NOMO-1 treated with DMSO at 0.1 percent for 48 hours (cell line): ENCODE results near the gene TMEM170A.
"Not testable (repeated sequence)": the region's sequence is repeated elsewhere in the genome, so short reads cannot be mapped to it uniquely, and the experiment has no call there.

ENCODE experiments used
- DNase-seq: peaks from one replicate; lab custom pipeline; 2025; ENCODE audit not compliant: unreplicated experiment; lab: John Stamatoyannopoulos, UW

Gene TMEM170A

GRCh38 chr16:75456486-75456885 lies 8.0 kb downstream of the TMEM170A start:
- not testable (repeated sequence) for DNase-seq

- no peak for DNase-seq
Measured at GRCh38 chr16:75455677-75456076, 8.8 kb downstream of the TMEM170A start.

DNA sequence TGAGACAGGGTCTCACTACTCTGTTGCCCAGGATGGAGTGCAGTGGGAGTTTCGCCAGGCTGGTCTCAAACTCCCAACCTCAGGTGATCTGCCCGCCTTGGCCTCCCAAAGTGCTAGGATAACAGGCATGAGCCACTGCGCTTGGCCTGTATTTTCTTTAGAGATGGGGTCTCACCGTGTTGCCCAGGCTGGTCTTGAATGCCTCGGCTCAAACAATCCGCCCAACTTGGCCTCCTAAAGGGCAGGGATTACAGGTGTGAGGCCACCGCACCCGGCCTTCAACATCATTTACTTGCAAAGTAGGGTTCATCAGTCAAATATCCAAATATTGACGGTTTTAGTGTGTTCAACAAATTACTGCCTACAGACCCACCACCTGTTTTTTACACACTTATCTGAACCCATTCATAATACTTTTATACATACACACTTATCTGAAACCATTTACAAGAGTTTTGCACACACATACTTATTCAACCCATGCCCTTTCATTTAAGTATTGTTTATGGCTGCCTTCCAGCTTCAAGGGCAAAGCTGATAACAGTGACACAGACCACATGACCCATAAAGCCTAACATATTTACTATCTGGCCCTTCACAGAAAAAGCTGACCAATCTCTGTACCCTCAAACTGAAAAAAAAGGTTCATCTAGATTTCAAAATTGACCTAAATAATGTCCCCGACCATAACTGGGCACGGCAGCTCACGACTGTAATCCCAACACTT lies 11.9 kb downstream of the TMEM170A start:
- DNase-seq = no peak

DNA sequence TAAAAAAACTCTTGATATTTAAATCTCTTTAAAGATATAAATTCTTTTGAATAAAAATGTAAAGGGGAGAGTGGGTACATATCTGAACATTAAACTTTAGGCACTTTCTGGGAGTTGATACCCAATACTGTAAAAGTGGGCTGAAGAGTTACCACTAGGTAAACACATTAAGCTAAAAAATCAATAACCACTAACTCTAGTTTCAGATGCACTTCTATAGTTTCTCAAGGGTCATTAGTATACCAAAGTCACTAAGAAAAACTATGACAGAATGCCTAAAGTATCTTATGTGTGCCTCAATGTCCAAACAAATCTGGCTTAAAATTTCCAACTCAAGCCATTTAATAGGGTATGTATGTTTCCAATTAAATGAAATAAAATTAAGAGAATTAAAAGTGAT lies 18.1 kb downstream of the TMEM170A start:
- no peak for DNase-seq

- DNase-seq = no peak
Measured at GRCh38 chr16:75445298-75445697, 19.2 kb downstream of the TMEM170A start.

- DNase-seq = no peak
Measured at GRCh38 chr16:75443298-75443697, 21.2 kb downstream of the TMEM170A start.

DNA sequence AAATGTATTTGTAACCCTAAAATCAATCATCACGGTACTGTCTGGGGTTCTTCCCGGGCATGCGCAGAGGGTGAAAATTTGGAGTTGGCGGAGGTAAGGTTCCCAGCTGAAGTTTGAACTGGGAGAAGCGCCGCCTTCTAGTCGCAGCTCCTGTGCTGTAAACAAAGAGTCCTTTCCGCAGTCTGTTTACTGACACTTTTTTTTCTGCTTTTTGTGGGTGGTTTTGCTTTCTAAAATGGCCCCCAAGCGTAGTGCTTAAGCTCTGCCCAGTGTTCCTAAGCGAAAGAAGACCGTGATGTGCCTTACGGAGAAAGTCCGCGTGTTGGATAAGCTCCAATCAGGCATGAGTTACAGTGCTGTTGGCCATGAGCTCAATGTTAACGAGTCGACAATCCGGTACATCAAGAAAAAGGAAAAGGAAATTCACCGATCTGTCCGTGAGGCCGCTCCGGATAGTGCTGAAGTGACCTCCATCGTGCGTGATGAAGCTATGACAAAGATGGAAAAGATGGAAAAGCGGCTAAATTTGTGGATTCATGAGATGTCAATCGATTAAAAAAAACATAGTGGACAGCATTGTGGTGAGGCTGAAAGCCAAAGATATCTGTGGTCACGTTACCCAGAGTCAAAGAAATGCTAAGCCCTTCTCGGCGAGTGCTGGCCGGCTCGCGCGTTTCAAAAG lies 30.6 kb downstream of the TMEM170A start:
- peak; percentile 79 for DNase-seq

- DNase-seq = peak; percentile 95
Measured at GRCh38 chr16:75432828-75433731, 31.4 kb downstream of the TMEM170A start, which contains the start of gene CFDP1. Gene CFDP1 (minus strand): TSS chr16:75433503. CDS start chr16:75433352, 151 bp downstream.

DNA sequence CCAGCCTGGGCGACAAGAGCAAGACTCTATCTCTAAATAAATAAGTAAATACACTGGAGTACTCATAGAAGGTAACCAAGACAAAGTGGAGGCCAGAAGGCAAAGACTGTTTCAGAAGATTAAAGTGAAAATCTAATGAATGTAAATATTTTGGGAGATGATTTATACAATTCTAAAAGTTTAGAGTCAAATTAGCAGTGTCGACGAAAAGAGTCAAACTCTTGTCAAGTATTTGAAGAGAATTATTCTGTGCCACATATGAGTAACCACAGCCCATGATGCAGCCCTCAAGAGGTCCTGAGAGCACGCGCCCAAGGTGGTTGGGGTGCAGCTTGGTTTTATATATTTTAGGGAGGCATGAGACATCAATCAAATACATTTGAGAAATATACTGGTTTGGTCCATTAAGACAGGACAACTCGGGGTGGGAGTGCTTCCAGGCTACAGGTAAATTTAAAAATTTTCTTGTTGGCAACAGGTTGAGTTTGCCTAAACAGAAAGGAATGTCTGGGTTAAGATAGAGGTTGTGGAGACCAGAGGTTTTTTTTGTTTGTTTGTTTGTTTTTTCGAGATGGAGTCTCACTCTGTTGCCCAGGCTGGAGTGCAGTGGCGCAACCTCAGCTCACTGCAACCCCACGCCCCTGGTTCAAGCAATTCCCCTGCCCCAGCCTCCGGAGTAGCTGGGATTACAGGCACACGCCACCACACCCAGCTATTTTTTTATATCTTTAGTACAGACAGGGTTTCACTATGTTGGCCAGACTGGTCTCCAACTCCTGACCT lies 34.7 kb downstream of the TMEM170A start:
- no peak for DNase-seq

- DNase-seq = not testable (repeated sequence)
Measured at GRCh38 chr16:75426524-75426923, 38.0 kb downstream of the TMEM170A start.

GRCh38 chr16:75424105-75424762 lies 40.3 kb downstream of the TMEM170A start:
- DNase-seq = not testable (repeated sequence)

GRCh38 chr16:75423723-75424104 lies 40.8 kb downstream of the TMEM170A start:
- DNase-seq = no peak

DNA sequence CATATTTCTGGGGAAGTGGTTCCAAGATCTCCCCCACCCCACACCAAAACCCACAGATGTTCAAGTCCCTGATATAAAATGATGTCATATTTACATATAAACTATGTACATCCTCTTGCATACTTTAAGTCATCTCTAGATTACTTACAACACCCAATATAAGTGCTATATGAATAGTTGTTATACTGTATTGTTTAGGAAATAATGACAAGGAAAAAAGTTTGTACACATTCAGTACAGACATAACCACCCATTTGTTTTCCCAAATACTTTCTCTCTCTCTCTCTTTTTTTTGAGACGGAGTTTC lies 42.7 kb downstream of the TMEM170A start:
- DNase-seq = no peak

GRCh38 chr16:75420987-75421819 lies 43.3 kb downstream of the TMEM170A start:
- peak; percentile 17 for DNase-seq

GRCh38 chr16:75416904-75417565 lies 47.5 kb downstream of the TMEM170A start:
- no peak for DNase-seq

GRCh38 chr16:75415169-75415905 lies 49.2 kb downstream of the TMEM170A start:
- DNase-seq = no peak

DNA sequence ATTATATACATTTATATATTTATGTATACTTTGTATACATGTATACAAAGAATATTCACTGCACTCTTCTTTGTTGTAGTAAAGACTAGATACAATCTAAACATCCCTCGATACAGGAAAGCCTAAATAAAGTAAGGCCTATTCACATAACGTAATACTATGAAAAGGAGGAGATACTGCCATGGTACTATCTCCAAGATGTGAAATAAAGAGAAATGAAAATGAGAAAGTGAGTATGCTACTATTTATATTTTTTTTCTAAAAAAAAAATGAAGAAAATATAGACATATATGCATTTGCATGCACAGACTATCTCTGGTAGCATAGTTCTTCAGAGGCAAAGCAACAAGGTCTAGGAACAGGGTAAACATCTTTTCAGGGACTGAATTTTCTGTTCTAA lies 50.5 kb downstream of the TMEM170A start:
- DNase-seq = no peak

DNA sequence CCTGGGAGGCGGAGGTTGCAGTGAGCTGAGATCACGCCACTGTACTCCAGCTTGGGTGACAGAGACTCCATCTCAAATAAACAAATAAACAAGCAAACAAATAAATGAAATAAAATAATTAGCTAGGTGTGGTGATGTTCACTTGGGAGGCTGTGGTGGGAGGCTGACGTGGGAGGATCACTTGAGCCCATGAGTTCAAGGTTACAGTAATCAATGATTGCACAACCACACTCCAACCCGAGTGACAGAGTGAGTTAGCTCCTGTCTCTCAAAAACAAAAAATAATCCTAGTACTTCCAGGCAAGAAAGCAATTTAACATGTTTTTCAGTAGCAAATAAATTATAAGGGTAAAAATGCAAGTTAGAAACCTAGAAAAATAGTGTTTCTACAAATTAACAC lies 57.5 kb downstream of the TMEM170A start:
- DNase-seq = no peak
